SJCRH30 (cell line): ENCODE data around the gene LRRC75B. TPM values are rescaled to one million over a fixed set of nuclear protein-coding genes. Genes with fewer than 3 reads are reported as not detected.

Experiments
- DNase-seq, 2 experiments: peaks; one replicate each; pipeline ENCODE4 v3.0.0-alpha.2; 2015 to 2020
- H3K27ac ChIP-seq: fragments of 250-450 bp; sonication (Bioruptor Pico); 2 replicates; pipeline ENCODE4 v1.5.1; 2020; ENCODE audit warnings: mild to moderate bottlenecking, moderate library complexity
- H3K27me3 ChIP-seq: fragments of 250-450 bp; sonication (Bioruptor Pico); 2 replicates; pipeline ENCODE4 v1.5.1; 2020; ENCODE audit warnings: mild to moderate bottlenecking, moderate library complexity
- H3K36me3 ChIP-seq: fragments of 250-450 bp; sonication (Bioruptor Pico); 2 replicates; pipeline ENCODE4 v1.5.1; 2020; ENCODE audit warnings: mild to moderate bottlenecking, moderate library complexity
- H3K4me1 ChIP-seq: fragments of 250-450 bp; sonication (Bioruptor Pico); 2 replicates; pipeline ENCODE4 v1.5.1; 2020; ENCODE audit warnings: mild to moderate bottlenecking, moderate library complexity
- H3K4me3 ChIP-seq: fragments of 250-450 bp; sonication (Bioruptor Pico); 2 replicates; pipeline ENCODE4 v1.5.1; 2020; ENCODE audit warnings: mild to moderate bottlenecking, moderate library complexity
- H3K9me3 ChIP-seq: fragments of 250-450 bp; sonication (Bioruptor Pico); replicated peaks from 2 replicates; pipeline ENCODE4 v1.5.1; 2020; ENCODE audit warnings: mild to moderate bottlenecking, moderate library complexity
- total RNA-seq: library from RNA; depleted of rRNA; stranded (reverse); fragments of >200 nt; shearing (Covaris generic); gene quantifications from 2 replicates; pipeline ENCODE4 v1.2.3, GENCODE V29; 2014; rRNA removed

Gene LRRC75B
- total RNA-seq, 1 experiment from 2014 or later = 0.95 TPM

GRCh38 chr22:24536089-24536488 is 56.8 kb downstream of the LRRC75B start:
- Histone ChIP-seq H3K27me3 (no peaks in the 10 kb centered on the region), H3K4me3 (no peak overlapping the region), H3K36me3 (peaks cover 11% of the 10 kb centered on the region), H3K4me1 (peaks cover 27% of the 10 kb centered on the region), H3K9me3 (no peaks in the 10 kb centered on the region), H3K27ac (peak overlapping the region; percentile 87)
- peak; percentile 48 to 77 for DNase-seq

Other genes with a start within 250 kb of the LRRC75B start
- gene ADORA2A, start 165.5 kb downstream of the LRRC75B start, total RNA-seq = 6.9 and 8.7 TPM in 2 replicates
- 0.04 TPM in 1 of 2 replicates, not detected in the other for gene UPB1, start 97.7 kb downstream of the LRRC75B start, total RNA-seq
- gene GUCD1, start 37.9 kb downstream of the LRRC75B start, total RNA-seq = 68.4 and 81.0 TPM in 2 replicates
- 252 and 278 TPM in 2 replicates for gene SNRPD3, start 37.1 kb downstream of the LRRC75B start, total RNA-seq
- 2.6 and 2.8 TPM in 2 replicates for gene GGT1, start 10.1 kb upstream of the LRRC75B start, total RNA-seq
- 0.02 TPM in 1 of 2 replicates, not detected in the other for gene PIWIL3, start 181.6 kb upstream of the LRRC75B start, total RNA-seq
- gene SGSM1, start 213.1 kb upstream of the LRRC75B start, total RNA-seq = not detected in 2 replicates